ENCODE measurements around the gene NGF. TPM values are rescaled to one million over a fixed set of nuclear protein-coding genes. Genes with fewer than 3 reads are reported as not detected.

NGF gene
- total and polyA plus RNA-seq, 8 donors: 0.31 to 3.1 (median 1.8) TPM; not detected in 3

- intact Hi-C loops (cut with DNase I; ENCODE audit: low total_unique reads): no loop called here
- TF ChIP-seq POLR2A (IDR thresholded peaks at IDR 0.05) (no peak), EP300 (IDR thresholded peaks at IDR 0.05) (no peak), CTCF (IDR thresholded peaks at IDR 0.05) (no peak), POLR2AphosphoS5 (IDR thresholded peaks at IDR 0.05) (no peak)
- peak overlapping the region in 3 of 5 donors; percentile 3 to 49 (median 9) for H3K27ac ChIP-seq
These were observed 99.0 kb downstream of the NGF start for GRCh38 chr1:115239148-115239422.

GRCh38 chr1:115238336-115239147 is 99.5 kb downstream of the NGF start:
- DNase-seq: peak in 1 of 2 donors; percentile 58
- no peaks in the 10 kb centered on the region for H3K9me3 ChIP-seq
- intact Hi-C loops (cut with DNase I; ENCODE audit: low total_unique reads): no loop called here
- 37 to 55% (median 44%) methylated on average over 5 of the region's 5 CpGs for WGBS, 5 donors
- H3K4me3 ChIP-seq: no peak overlapping the region
- H3K36me3 ChIP-seq: no peaks in the 10 kb centered on the region
- H3K27ac ChIP-seq: peak overlapping the region in 3 of 5 donors; percentile 3 to 49 (median 9)
- no peak for TF ChIP-seq EP300 (IDR thresholded peaks at IDR 0.05)
- peak in 2 of 3 donors; percentile 19 to 28 for TF ChIP-seq POLR2AphosphoS5 (IDR thresholded peaks at IDR 0.05)
- peaks cover 0 to 13% (median 8%) of the 10 kb centered on the region in 4 donors for H3K4me1 ChIP-seq
- no peaks in the 10 kb centered on the region for H3K27me3 ChIP-seq

More at GRCh38 chr1:115239148-115239422, 99.0 kb downstream of the NGF start:
- Histone ChIP-seq H3K4me1 (peaks cover 0 to 13% (median 8%) of the 10 kb centered on the region in 4 donors), H3K36me3 (no peaks in the 10 kb centered on the region), H3K27me3 (no peaks in the 10 kb centered on the region), H3K4me3 (no peak overlapping the region), H3K9me3 (no peaks in the 10 kb centered on the region)
- DNase-seq: no peak

GRCh38 chr1:115237507-115237906 is 100.5 kb downstream of the NGF start:
- no peaks in the 10 kb centered on the region for H3K9me3 ChIP-seq
- H3K36me3 ChIP-seq: no peaks in the 10 kb centered on the region
- no peak overlapping the region for H3K27ac ChIP-seq
- H3K4me3 ChIP-seq: no peak overlapping the region
- TF ChIP-seq CTCF (IDR thresholded peaks at IDR 0.05) (no peak), EP300 (IDR thresholded peaks at IDR 0.05) (no peak), POLR2A (IDR thresholded peaks at IDR 0.05) (no peak), POLR2AphosphoS5 (IDR thresholded peaks at IDR 0.05) (no peak)
- peaks cover 0 to 13% (median 8%) of the 10 kb centered on the region in 4 donors for H3K4me1 ChIP-seq
- no peaks in the 10 kb centered on the region for H3K27me3 ChIP-seq
- WGBS, 5 donors: 80 to 89% (median 83%) methylated on average over 5 of the region's 5 CpGs
- intact Hi-C loops (cut with DNase I; ENCODE audit: low total_unique reads): no loop called here
- no peak for DNase-seq

GRCh38 chr1:115237023-115237422 is 101.0 kb downstream of the NGF start:
- no peaks in the 10 kb centered on the region for H3K36me3 ChIP-seq
- 69 to 80% (median 77%) methylated on average over 4 of the region's 4 CpGs for WGBS, 5 donors
- intact Hi-C loops (cut with DNase I; ENCODE audit: low total_unique reads): no loop called here

More at GRCh38 chr1:115237023-115237422, 101.0 kb downstream of the NGF start:
- no peaks in the 10 kb centered on the region for H3K9me3 ChIP-seq
- DNase-seq: no peak
- peaks cover 0 to 13% (median 8%) of the 10 kb centered on the region in 4 donors for H3K4me1 ChIP-seq
- no peaks in the 10 kb centered on the region for H3K27me3 ChIP-seq
- H3K27ac ChIP-seq: no peak overlapping the region
- TF ChIP-seq POLR2A (IDR thresholded peaks at IDR 0.05): no peak
- TF ChIP-seq EP300 (IDR thresholded peaks at IDR 0.05): no peak
- no peak for TF ChIP-seq CTCF (IDR thresholded peaks at IDR 0.05)
- no peak for TF ChIP-seq POLR2AphosphoS5 (IDR thresholded peaks at IDR 0.05)
- H3K4me3 ChIP-seq: no peak overlapping the region

Other genes with a start within 250 kb of the NGF start
- gene TSPAN2, start 248.7 kb downstream of the NGF start, total RNA-seq: 10 to 100 TPM in 3 of 5 donors, 1 to 10 TPM in 2; 2.6 to 39.7 (median 19.3) TPM
- 10 to 100 TPM in 1 of 3 donors, 1 to 10 TPM in 2; 5.7 to 13.4 (median 7.0) TPM for gene TSPAN2, start 248.7 kb downstream of the NGF start, polyA plus RNA-seq

Measured in stomach (tissue), 9 donors.